ENCODE measurements around the gene AFF1. TPM values are rescaled to one million over a fixed set of nuclear protein-coding genes. Genes with fewer than 3 reads are reported as not detected.

Gene AFF1
- total and polyA plus RNA-seq, 2 donors from 2014 or later, result 13.4 to 187 TPM

- no peaks in the 10 kb centered on the region for H3K9me3 ChIP-seq (ENCODE audit: control insufficient read depth in 2 of 3, insufficient read depth in 1 of 3, low read length in 3 of 3)
- FAIRE-seq, result no peak
- H3K27me3 ChIP-seq (ENCODE audit: control insufficient read depth, insufficient read depth, low read length), result no peaks in the 10 kb centered on the region
- peak overlapping the region in 2 of 3 donors; percentile 7 to 9 for H3K4me3 ChIP-seq (ENCODE audit: low read length in 3 of 3)
- DNase-seq, result peak in 1 of 5 donors; percentile 51
- TF ChIP-seq CTCF (IDR thresholded peaks at IDR 0.05; ENCODE audit: borderline replicate concordance, extremely low read depth, insufficient read depth), result no peak
- H3K4me1 ChIP-seq (ENCODE audit: control insufficient read depth in 2 of 3, insufficient read depth in 2 of 3, low read depth in 1 of 3, low read length in 3 of 3), result peaks cover 20 to 64% (median 39%) of the 10 kb centered on the region in 3 donors
- H3K27ac ChIP-seq (ENCODE audit: low read depth in 2 of 2, low read length in 2 of 2), result peak overlapping the region; percentile 75 to 82
- intact Hi-C loops (cut with DNase I), result no loop called here
- H3K36me3 ChIP-seq (ENCODE audit: control insufficient read depth in 2 of 3, insufficient read depth in 3 of 3, low read length in 3 of 3), result no peaks in the 10 kb centered on the region
- H3K9ac ChIP-seq (ENCODE audit: low read length in 3 of 3), result peak overlapping the region in 1 of 3 donors; percentile 48
Measured at GRCh38 chr4:87037671-87038334, 103.0 kb downstream of the AFF1 start.

- Histone ChIP-seq H3K36me3 (ENCODE audit: control insufficient read depth in 2 of 3, insufficient read depth in 3 of 3, low read length in 3 of 3) (no peaks in the 10 kb centered on the region), H3K9me3 (ENCODE audit: control insufficient read depth in 2 of 3, insufficient read depth in 1 of 3, low read length in 3 of 3) (no peaks in the 10 kb centered on the region), H3K27ac (ENCODE audit: low read depth in 2 of 2, low read length in 2 of 2) (peak overlapping the region; percentile 82 to 92), H3K9ac (ENCODE audit: low read length in 3 of 3) (peak overlapping the region in 1 of 3 donors; percentile 74), H3K27me3 (ENCODE audit: control insufficient read depth, insufficient read depth, low read length) (no peaks in the 10 kb centered on the region), H3K4me1 (ENCODE audit: control insufficient read depth in 2 of 3, insufficient read depth in 2 of 3, low read depth in 1 of 3, low read length in 3 of 3) (peaks cover 16 to 65% (median 40%) of the 10 kb centered on the region in 3 donors), H3K4me3 (ENCODE audit: low read length in 3 of 3) (peak overlapping the region in 1 of 3 donors; percentile 25)
- DNase-seq, result peak; percentile 87 to 95 (median 91)
- TF ChIP-seq CTCF (IDR thresholded peaks at IDR 0.05; ENCODE audit: borderline replicate concordance, extremely low read depth, insufficient read depth), result no peak
- intact Hi-C loops (cut with DNase I), result no loop called here
- peak; percentile 70 for FAIRE-seq
Measured at GRCh38 chr4:87038837-87039615, 104.2 kb downstream of the AFF1 start.

GRCh38 chr4:87041141-87041540 is 106.3 kb downstream of the AFF1 start:
- H3K9me3 ChIP-seq (ENCODE audit: control insufficient read depth in 2 of 3, insufficient read depth in 1 of 3, low read length in 3 of 3), result no peaks in the 10 kb centered on the region
- no peak for FAIRE-seq
- no peak for DNase-seq
- no peak overlapping the region for H3K9ac ChIP-seq (ENCODE audit: low read length in 3 of 3)
- H3K4me1 ChIP-seq (ENCODE audit: control insufficient read depth in 2 of 3, insufficient read depth in 2 of 3, low read depth in 1 of 3, low read length in 3 of 3), result peaks cover 35 to 68% (median 45%) of the 10 kb centered on the region in 3 donors
- H3K4me3 ChIP-seq (ENCODE audit: low read length in 3 of 3), result no peak overlapping the region
- H3K27me3 ChIP-seq (ENCODE audit: control insufficient read depth, insufficient read depth, low read length), result no peaks in the 10 kb centered on the region
- intact Hi-C loops (cut with DNase I), result no loop called here
- H3K27ac ChIP-seq (ENCODE audit: low read depth in 2 of 2, low read length in 2 of 2), result no peak overlapping the region
- TF ChIP-seq CTCF (IDR thresholded peaks at IDR 0.05; ENCODE audit: borderline replicate concordance, extremely low read depth, insufficient read depth), result no peak
- H3K36me3 ChIP-seq (ENCODE audit: control insufficient read depth in 2 of 3, insufficient read depth in 3 of 3, low read length in 3 of 3), result no peaks in the 10 kb centered on the region
